IMR-90 (cell line): ENCODE data around the gene OR5B21. TPM values are rescaled to one million over a fixed set of nuclear protein-coding genes. Genes with fewer than 3 reads are reported as not detected.

Experiments used
- ATAC-seq: fragments of 200-7000 bp; cut with Tn5 transposase; 2 replicates; pipeline ENCODE4 v1.9.1; 2020; ENCODE audit warnings: low read depth, mild to moderate bottlenecking, moderate library complexity
- BruUV-seq: library from RNA; stranded (reverse); fragments of 400-500 nt; replicated peaks from 2 replicates; lab custom pipeline; 2021; lab: Mats Ljungman, UMichigan
- CTCF ChIA-PET: fragments of 300-600 bp; formaldehyde crosslinking; extraction: SDS; loops from one replicate; lab custom pipeline; 2021; ENCODE audit warnings: antibody characterized with exemption; lab: Yijun Ruan, JAX
- POLR2A ChIA-PET: fragments of 300-600 bp; sonication (Branson Sonifier 250); formaldehyde crosslinking; loops from one replicate; lab custom pipeline; 2022; ENCODE audit warnings: antibody characterized with exemption; ENCODE audit not compliant: unreplicated experiment; lab: Charles Lee
- DNase-seq: peaks from one replicate; pipeline ENCODE4 v3.0.0; 2013
- H2AFZ ChIP-seq: replicated peaks from 2 replicates; pipeline ENCODE3; 2013; ENCODE audit warnings: low read length, mild to moderate bottlenecking; ENCODE audit not compliant: poor library complexity
- H2AK5ac ChIP-seq: 2 replicates; pipeline ENCODE4 v1.6.1; 2013; ENCODE audit warnings: low read depth, low read length, inconsistent platforms
- H2AK9ac ChIP-seq: replicated peaks from 2 replicates; pipeline ENCODE3; 2013; ENCODE audit warnings: mild to moderate bottlenecking, low read depth, low read length, moderate library complexity; ENCODE audit not compliant: poor library complexity
- H2BK120ac ChIP-seq: 2 replicates; pipeline ENCODE4 v1.6.1; 2013; ENCODE audit warnings: low read depth, low read length, inconsistent platforms
- H2BK15ac ChIP-seq: 3 replicates; pipeline ENCODE4 v1.6.1; 2013; ENCODE audit warnings: low read depth, low read length, inconsistent platforms
- H2BK20ac ChIP-seq: 2 replicates; pipeline ENCODE4 v1.6.1; 2013; ENCODE audit warnings: low read depth, mild to moderate bottlenecking, inconsistent platforms, low read length, moderate library complexity
- H2BK5ac ChIP-seq: 2 replicates; pipeline ENCODE4 v1.6.1; 2013; ENCODE audit warnings: mild to moderate bottlenecking, low read depth, low read length, inconsistent platforms; ENCODE audit not compliant: poor library complexity, severe bottlenecking
- H3K14ac ChIP-seq: replicated peaks from 2 replicates; pipeline ENCODE4 v1.6.1; 2013; ENCODE audit warnings: low read depth, low read length, inconsistent platforms
- H3K18ac ChIP-seq: 2 replicates; pipeline ENCODE4 v1.6.1; 2013; ENCODE audit warnings: low read depth, low read length, control low read depth
- H3K23ac ChIP-seq: 2 replicates; pipeline ENCODE4 v1.6.1; 2013; ENCODE audit warnings: low read depth, low read length, inconsistent platforms
- H3K27ac ChIP-seq: 2 replicates; pipeline ENCODE4 v1.5.1; 2013; ENCODE audit warnings: mild to moderate bottlenecking, control low read depth, low read length; ENCODE audit not compliant: insufficient read depth
- H3K27me3 ChIP-seq: 2 replicates; pipeline ENCODE4 v1.6.1; 2013; ENCODE audit warnings: low read length; ENCODE audit not compliant: control insufficient read depth, insufficient read depth
- H3K36me3 ChIP-seq: 2 replicates; pipeline ENCODE4 v1.6.1; 2013; ENCODE audit warnings: low read length, mixed read lengths; ENCODE audit not compliant: control insufficient read depth, insufficient read depth
- H3K4ac ChIP-seq: 2 replicates; pipeline ENCODE4 v1.6.1; 2013; ENCODE audit warnings: low read depth, low read length, inconsistent platforms
- H3K4me1 ChIP-seq: 2 replicates; pipeline ENCODE4 v1.6.1; 2013; ENCODE audit warnings: low read length, mixed read lengths; ENCODE audit not compliant: control insufficient read depth, insufficient read depth
- H3K4me2 ChIP-seq: 2 replicates; pipeline ENCODE4 v1.6.1; 2013; ENCODE audit warnings: low read depth, mild to moderate bottlenecking, control low read depth, low read length, moderate library complexity
- H3K4me3 ChIP-seq: 2 replicates; pipeline ENCODE4 v1.5.1; 2013; ENCODE audit warnings: low read depth, mild to moderate bottlenecking, control low read depth, low read length, moderate library complexity; ENCODE audit not compliant: insufficient read depth
- H3K56ac ChIP-seq: 2 replicates; pipeline ENCODE4 v1.6.1; 2013; ENCODE audit warnings: low read length, inconsistent platforms; ENCODE audit not compliant: insufficient read depth; ENCODE audit errors: extremely low read depth
- H3K79me1 ChIP-seq, 2 experiments: 2 replicates each; pipeline ENCODE4 v1.6.1; 2013; ENCODE audit warnings: low read length in 2 of 2, inconsistent platforms in 1 of 2, low read depth in 1 of 2
- H3K9ac ChIP-seq: 2 replicates; pipeline ENCODE4 v1.6.1; 2013; ENCODE audit warnings: low read depth, low read length, control low read depth
- H3K9me1 ChIP-seq: 2 replicates; pipeline ENCODE4 v1.6.1; 2013; ENCODE audit warnings: low read length, inconsistent platforms; ENCODE audit not compliant: insufficient read depth
- H3K9me3 ChIP-seq: 2 replicates; pipeline ENCODE4 v1.6.1; 2013; ENCODE audit warnings: low read length; ENCODE audit not compliant: control insufficient read depth, insufficient read depth
- H4K20me1 ChIP-seq: 2 replicates; pipeline ENCODE4 v1.6.1; 2013; ENCODE audit warnings: low read length, inconsistent platforms; ENCODE audit not compliant: insufficient read depth
- H4K5ac ChIP-seq: 2 replicates; pipeline ENCODE4 v1.6.1; 2013; ENCODE audit warnings: mild to moderate bottlenecking, low read depth, low read length, control low read depth
- H4K8ac ChIP-seq, 2 experiments: 2 replicates each; pipeline ENCODE4 v1.6.1; 2013; ENCODE audit warnings: low read depth in 2 of 2, low read length in 2 of 2, control low read depth in 1 of 2, inconsistent platforms in 1 of 2
- H4K91ac ChIP-seq: 2 replicates; pipeline ENCODE4 v1.6.1; 2013; ENCODE audit warnings: low read depth, low read length, inconsistent platforms; ENCODE audit not compliant: insufficient read depth
- CEBPB ChIP-seq: IDR thresholded peaks from 2 replicates; pipeline ENCODE4 v1.6.1; 2012; ENCODE audit warnings: low read depth, low read length, improper control_type of control experiment
- ELK1 ChIP-seq: fragments of 150-350 bp; IDR thresholded peaks from 2 replicates; pipeline ENCODE4 v1.6.1; 2016; ENCODE audit warnings: low read depth, mild to moderate bottlenecking, low read length, moderate library complexity, borderline replicate concordance
- MXI1 ChIP-seq: IDR thresholded peaks from 2 replicates; pipeline ENCODE4 v1.6.1; 2012; ENCODE audit warnings: low read depth, mild to moderate bottlenecking, low read length, moderate library complexity, borderline replicate concordance
- RCOR1 ChIP-seq: IDR thresholded peaks from 2 replicates; pipeline ENCODE4 v1.6.1; 2012; ENCODE audit warnings: mild to moderate bottlenecking, low read length, improper control_type of control experiment; ENCODE audit not compliant: insufficient replicate concordance
- RFX5 ChIP-seq: IDR thresholded peaks from 2 replicates; pipeline ENCODE4 v1.8.0; 2012; ENCODE audit warnings: low read depth, mild to moderate bottlenecking, low read length, moderate library complexity
- WGBS, 2 experiments: methylation state at CpG; one replicate each; pipeline versions ENCODE4 v1.1.5 to v1.1.7; 2013; ENCODE audit warnings: missing lambda C conversion rate in 2 of 2; ENCODE audit not compliant: insufficient read length in 1 of 2; ENCODE audit errors: extremely low coverage in 2 of 2; 5-methylcytosine and 5-hydroxymethylcytosine counted together
- dilution Hi-C: fragments of 300-500 bp; cut with HindIII; formaldehyde crosslinking; loops from one replicate; pipeline ENCODE4 v1.14.3; 2018; ENCODE audit warnings: low sequenced_read_pairs; ENCODE audit not compliant: unreplicated experiment
- in situ Hi-C: fragments of 300-500 bp; cut with MboI; formaldehyde crosslinking; loops from 3 replicates; pipeline ENCODE4 v1.14.3; 2019; ENCODE audit warnings: low sequenced_read_pairs, inconsistent platforms, mixed read lengths
- intact Hi-C: fragments of 100-400 bp; cut with micrococcal nuclease; formaldehyde crosslinking; loops from 2 replicates; pipeline ENCODE4 v1.10.0; 2022
- polyA plus RNA-seq, 3 experiments: library from polyadenylated mRNA; depleted of rRNA; stranded (reverse); fragments of >200 nt; gene quantifications; 2 replicates each; pipeline ENCODE4 v1.2.3, GENCODE V29; 2012; ENCODE audit warnings: low replicate concordance in 1 of 3
- total RNA-seq: library from RNA; depleted of rRNA; stranded (reverse); fragments of >200 nt; gene quantifications from 2 replicates; pipeline ENCODE4 v1.2.3, GENCODE V29; 2012
- TF ChIP-seq, protein P1 (sequence below): conservative IDR thresholded peaks from 2 replicates; pipeline ENCODE4 v1.5.1; 2012; ENCODE audit warnings: mild to moderate bottlenecking, low read depth, low read length, improper control_type of control experiment

Gene OR5B21
- total and polyA plus RNA-seq, 2 of the 4 experiments (the other 2 are of a cell fraction): not detected

GRCh38 chr11:58509748-58510147 is 1.8 kb upstream of the OR5B21 start:
- ChIA-PET POLR2A (no interaction called here), CTCF (no interaction called here)
- H2BK5ac ChIP-seq: peak overlapping the region; percentile 83
- no peak overlapping the region for H3K4me3 ChIP-seq
- H3K14ac ChIP-seq: peak overlapping the region; percentile 38
- H3K27me3 ChIP-seq: no peaks in the 10 kb centered on the region
- H3K56ac ChIP-seq: no peak overlapping the region
- DNase-seq (no peak), ATAC-seq (peak; percentile 56)
- no peak overlapping the region for H3K23ac ChIP-seq
- H2AFZ ChIP-seq: no peak overlapping the region
- H3K4ac ChIP-seq: peak overlapping the region; percentile 69
- peak overlapping the region; percentile 38; the same call in 1 of the 2 replicates for H2AK5ac ChIP-seq
- peak overlapping the region; percentile 8; the same call in 1 of the 2 replicates for H3K27ac ChIP-seq
- no peaks in the 10 kb centered on the region for H4K20me1 ChIP-seq
- no peak overlapping the region for H4K5ac ChIP-seq
- H2BK15ac ChIP-seq: peak overlapping the region; percentile 73; the same call in 2 of the 3 replicates
- WGBS, 2 experiments: no CpG with 5 or more reads among the region's 1 CpG
- H3K9me1 ChIP-seq: peaks cover 2% of the 10 kb centered on the region; the same call in 1 of the 2 replicates
- intact Hi-C loops (loop anchor here (5.0 to 10.0 kb wide), 7 partner anchors 117 to 1052 kb away; partner anchors contain the start of genes CTNND1, OR9I1 and SELENOH), in situ Hi-C loops (loop anchor here (10.0 to 25.0 kb wide), 3 partner anchors 695 to 1022 kb away; partner anchors contain the start of gene SELENOH), dilution Hi-C loops (no loop called here)
- no peaks in the 10 kb centered on the region for H3K79me1 ChIP-seq
- no peak overlapping the region for H2AK9ac ChIP-seq
- H2BK120ac ChIP-seq: peak overlapping the region; percentile 82
- peaks cover 7% of the 10 kb centered on the region for H3K4me1 ChIP-seq
- peak overlapping the region; percentile 41 to 65 for H4K8ac ChIP-seq
- BruUV-seq: no TSS peak
- H3K9me3 ChIP-seq: no peaks in the 10 kb centered on the region
- H4K91ac ChIP-seq: peak overlapping the region; percentile 80
- peak overlapping the region; percentile 12; the same call in 1 of the 2 replicates for H3K9ac ChIP-seq
- peak overlapping the region; percentile 83 for H2BK20ac ChIP-seq
- H3K36me3 ChIP-seq: no peaks in the 10 kb centered on the region
- TF ChIP-seq, protein P1, sequence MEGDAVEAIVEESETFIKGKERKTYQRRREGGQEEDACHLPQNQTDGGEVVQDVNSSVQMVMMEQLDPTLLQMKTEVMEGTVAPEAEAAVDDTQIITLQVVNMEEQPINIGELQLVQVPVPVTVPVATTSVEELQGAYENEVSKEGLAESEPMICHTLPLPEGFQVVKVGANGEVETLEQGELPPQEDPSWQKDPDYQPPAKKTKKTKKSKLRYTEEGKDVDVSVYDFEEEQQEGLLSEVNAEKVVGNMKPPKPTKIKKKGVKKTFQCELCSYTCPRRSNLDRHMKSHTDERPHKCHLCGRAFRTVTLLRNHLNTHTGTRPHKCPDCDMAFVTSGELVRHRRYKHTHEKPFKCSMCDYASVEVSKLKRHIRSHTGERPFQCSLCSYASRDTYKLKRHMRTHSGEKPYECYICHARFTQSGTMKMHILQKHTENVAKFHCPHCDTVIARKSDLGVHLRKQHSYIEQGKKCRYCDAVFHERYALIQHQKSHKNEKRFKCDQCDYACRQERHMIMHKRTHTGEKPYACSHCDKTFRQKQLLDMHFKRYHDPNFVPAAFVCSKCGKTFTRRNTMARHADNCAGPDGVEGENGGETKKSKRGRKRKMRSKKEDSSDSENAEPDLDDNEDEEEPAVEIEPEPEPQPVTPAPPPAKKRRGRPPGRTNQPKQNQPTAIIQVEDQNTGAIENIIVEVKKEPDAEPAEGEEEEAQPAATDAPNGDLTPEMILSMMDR: no peak
- no peak for TF ChIP-seq CEBPB
- TF ChIP-seq RCOR1: no peak
- TF ChIP-seq MXI1: no peak
- TF ChIP-seq ELK1: no peak
- no peak for TF ChIP-seq RFX5
- no peak overlapping the region for H3K4me2 ChIP-seq
- H3K18ac ChIP-seq: peak overlapping the region; percentile 44; the same call in 1 of the 2 replicates
